ENCODE results near the gene CPVL. TPM values are rescaled to one million over a fixed set of nuclear protein-coding genes. Genes with fewer than 3 reads are reported as not detected.

CPVL gene
- total RNA-seq, 1 experiment from 2014 or later: 10.3 TPM

GRCh38 chr7:28984217-28984616, 162.1 kb downstream of the CPVL start:
- Histone ChIP-seq H3K79me2 (ENCODE audit: insufficient read depth, low read length) (no peaks in the 10 kb centered on the region), H3K4me2 (ENCODE audit: low read length) (peak overlapping the region; percentile 50; the same call in 1 of the 2 replicates), H3K27ac (ENCODE audit: low read depth, low read length) (no peak overlapping the region), H2AFZ (ENCODE audit: low read depth, low read length, poor library complexity, severe bottlenecking) (no peak overlapping the region), H3K9ac (ENCODE audit: low read length) (no peak overlapping the region), H3K36me3 (ENCODE audit: control insufficient read depth in 1 of 2, insufficient read depth in 2 of 2, low read length in 2 of 2) (no peaks in the 10 kb centered on the region), H3K4me3 (replicated peaks in 1 of 2; ENCODE audit: low read depth in 1 of 2, low read length in 2 of 2) (no peak overlapping the region), H4K20me1 (ENCODE audit: insufficient read depth) (no peaks in the 10 kb centered on the region), H3K9me3 (ENCODE audit: control insufficient read depth in 1 of 2, insufficient read depth in 1 of 2, low read depth in 1 of 2, low read length in 2 of 2) (no peaks in the 10 kb centered on the region), H3K4me1 (ENCODE audit: control insufficient read depth in 1 of 2, insufficient read depth in 2 of 2, low read length in 2 of 2) (peaks cover 8 to 11% of the 10 kb centered on the region in 2 experiments), H3K27me3 (ENCODE audit: insufficient read depth, low read length) (no peaks in the 10 kb centered on the region), H3K9me2 (ENCODE audit: insufficient read depth) (no peaks in the 10 kb centered on the region)
- no TSS peak for BruUV-seq (replicated peaks)
- DNase-seq (ENCODE audit: low read depth, low spot score): no peak
- intact Hi-C loops (cut with micrococcal nuclease): no loop called here
- no peak for ATAC-seq
- ChIA-PET CTCF (no interaction called here), RAD21 (ENCODE audit: low non-redundant PET in 1 of 2, low total read pairs in 2 of 2, uncharacterized antibody in 2 of 2, unreplicated experiment in 2 of 2) (no interaction called here), POLR2A (interaction anchor here (0.6 kb wide), 1 partner anchor 1364 kb away, joined by 4 read pairs; no protein-coding TSS in a partner anchor)
- TF ChIP-seq SIN3A (IDR thresholded peaks at IDR 0.05; ENCODE audit: low read depth) (no peak), MAX (IDR thresholded peaks at IDR 0.05) (no peak), SRF (IDR thresholded peaks at IDR 0.05; ENCODE audit: low read depth) (no peak), ZNF274 (IDR thresholded peaks at IDR 0.05; ENCODE audit: low read depth, low read length) (no peak), EZH2 (IDR thresholded peaks at IDR 0.05) (no peak), POLR2A (IDR thresholded peaks at IDR 0.05; ENCODE audit: borderline replicate concordance, extremely low read depth, insufficient read depth, insufficient read length) (no peak)

- Histone ChIP-seq H3K4me1 (ENCODE audit: control insufficient read depth in 1 of 2, insufficient read depth in 2 of 2, low read length in 2 of 2) (peaks cover 8 to 11% of the 10 kb centered on the region in 2 experiments), H2AFZ (ENCODE audit: low read depth, low read length, poor library complexity, severe bottlenecking) (no peak overlapping the region), H3K9ac (ENCODE audit: low read length) (no peak overlapping the region), H3K36me3 (ENCODE audit: control insufficient read depth in 1 of 2, insufficient read depth in 2 of 2, low read length in 2 of 2) (no peaks in the 10 kb centered on the region), H3K27ac (ENCODE audit: low read depth, low read length) (no peak overlapping the region), H4K20me1 (ENCODE audit: insufficient read depth) (no peaks in the 10 kb centered on the region), H3K79me2 (ENCODE audit: insufficient read depth, low read length) (no peaks in the 10 kb centered on the region), H3K9me2 (ENCODE audit: insufficient read depth) (no peaks in the 10 kb centered on the region), H3K9me3 (ENCODE audit: control insufficient read depth in 1 of 2, insufficient read depth in 1 of 2, low read depth in 1 of 2, low read length in 2 of 2) (no peaks in the 10 kb centered on the region), H3K4me3 (replicated peaks in 1 of 2; ENCODE audit: low read depth in 1 of 2, low read length in 2 of 2) (no peak overlapping the region), H3K4me2 (ENCODE audit: low read length) (no peak overlapping the region), H3K27me3 (ENCODE audit: insufficient read depth, low read length) (no peaks in the 10 kb centered on the region)
- CTCF ChIA-PET: no interaction called here
- RAD21 ChIA-PET (ENCODE audit: low non-redundant PET in 1 of 2, low total read pairs in 2 of 2, uncharacterized antibody in 2 of 2, unreplicated experiment in 2 of 2): no interaction called here
- intact Hi-C loops (cut with micrococcal nuclease): no loop called here
- ATAC-seq: no peak
- POLR2A ChIA-PET: interaction anchor here (0.6 kb wide), 1 partner anchor 1365 kb away, joined by 4 read pairs; no protein-coding TSS in a partner anchor
- no peak for DNase-seq (ENCODE audit: low read depth, low spot score)
- no TSS peak for BruUV-seq (replicated peaks)
- TF ChIP-seq ATF3 (IDR thresholded peaks at IDR 0.05) (no peak), POLR2AphosphoS5 (IDR thresholded peaks at IDR 0.05; ENCODE audit: low read depth, low read length) (no peak), ELF1 (IDR thresholded peaks at IDR 0.05; ENCODE audit: borderline replicate concordance, low read depth) (no peak), EZH2 (IDR thresholded peaks at IDR 0.05) (no peak), FOSL1 (IDR thresholded peaks at IDR 0.05; ENCODE audit: low read depth) (no peak), SRF (IDR thresholded peaks at IDR 0.05; ENCODE audit: low read depth) (no peak), MAX (IDR thresholded peaks at IDR 0.05) (no peak), TCF7L2 (IDR thresholded peaks at IDR 0.05; ENCODE audit: borderline replicate concordance, extremely low read depth, insufficient read depth, insufficient read length) (no peak), CEBPB (IDR thresholded peaks at IDR 0.05; ENCODE audit: low read depth) (no peak), YY1 (IDR thresholded peaks at IDR 0.05; ENCODE audit: extremely low read depth, insufficient replicate concordance, low read depth, low read length) (no peak), ZNF274 (IDR thresholded peaks at IDR 0.05; ENCODE audit: low read depth, low read length) (no peak), ZBTB33 (IDR thresholded peaks at IDR 0.05; ENCODE audit: extremely low read depth, insufficient replicate concordance, low read length) (no peak), SP1 (IDR thresholded peaks at IDR 0.05; ENCODE audit: low read depth) (no peak)
These were observed 162.7 kb downstream of the CPVL start for GRCh38 chr7:28983396-28984190.
